Kidney glomerular epithelial cell (primary cell): ENCODE measurements around the gene SPTB.

Source experiments
- DNase-seq: peaks from one replicate; lab custom pipeline; 2025; lab: John Stamatoyannopoulos, UW

The SPTB gene

GRCh38 chr14:64729386-64730060 lies 150.2 kb downstream of the SPTB start:
- no peak for DNase-seq

GRCh38 chr14:64728856-64729255 lies 150.9 kb downstream of the SPTB start:
- no peak for DNase-seq

- no peak for DNase-seq
Observed at GRCh38 chr14:64728106-64728505, 151.6 kb downstream of the SPTB start.

- no peak for DNase-seq
Observed at GRCh38 chr14:64727551-64728071, 152.1 kb downstream of the SPTB start.

- peak; percentile 65 for DNase-seq
Observed at GRCh38 chr14:64726585-64726890, 153.2 kb downstream of the SPTB start.

- DNase-seq: no peak
Observed at GRCh38 chr14:64725879-64726584, 153.7 kb downstream of the SPTB start.

GRCh38 chr14:64725261-64725815 lies 154.4 kb downstream of the SPTB start:
- no peak for DNase-seq

GRCh38 chr14:64724578-64724930 lies 155.2 kb downstream of the SPTB start:
- no peak for DNase-seq

- peak; percentile 19 for DNase-seq
Observed at GRCh38 chr14:64723691-64724577, 155.8 kb downstream of the SPTB start.

- DNase-seq: no peak
Observed at GRCh38 chr14:64722842-64723447, 156.8 kb downstream of the SPTB start.

GRCh38 chr14:64721899-64722298 lies 157.8 kb downstream of the SPTB start:
- no peak for DNase-seq

- DNase-seq: no peak
Observed at GRCh38 chr14:64721391-64721791, 158.3 kb downstream of the SPTB start.

- peak; percentile 96 for DNase-seq
Observed at GRCh38 chr14:64720131-64720576, 159.6 kb downstream of the SPTB start.

GRCh38 chr14:64719601-64720000 lies 160.1 kb downstream of the SPTB start:
- no peak for DNase-seq

GRCh38 chr14:64718762-64719161 lies 160.9 kb downstream of the SPTB start:
- DNase-seq: no peak

GRCh38 chr14:64717870-64718269 lies 161.8 kb downstream of the SPTB start:
- peak; percentile 29 for DNase-seq

GRCh38 chr14:64715628-64716412 lies 163.9 kb downstream of the SPTB start:
- peak; percentile 50 for DNase-seq

GRCh38 chr14:64715146-64715627 lies 164.5 kb downstream of the SPTB start:
- DNase-seq: no peak

- no peak for DNase-seq
Observed at GRCh38 chr14:64714432-64715025, 165.2 kb downstream of the SPTB start.

- no peak for DNase-seq
Observed at GRCh38 chr14:64713677-64714076, 166.0 kb downstream of the SPTB start.
